ENCODE measurements around the gene PCDHGC3. TPM values are rescaled to one million over a fixed set of nuclear protein-coding genes. Genes with fewer than 3 reads are reported as not detected.

PCDHGC3 gene
- total and polyA plus RNA-seq, 8 donors, result 9.1 to 25.3 (median 18.9) TPM

DNA sequence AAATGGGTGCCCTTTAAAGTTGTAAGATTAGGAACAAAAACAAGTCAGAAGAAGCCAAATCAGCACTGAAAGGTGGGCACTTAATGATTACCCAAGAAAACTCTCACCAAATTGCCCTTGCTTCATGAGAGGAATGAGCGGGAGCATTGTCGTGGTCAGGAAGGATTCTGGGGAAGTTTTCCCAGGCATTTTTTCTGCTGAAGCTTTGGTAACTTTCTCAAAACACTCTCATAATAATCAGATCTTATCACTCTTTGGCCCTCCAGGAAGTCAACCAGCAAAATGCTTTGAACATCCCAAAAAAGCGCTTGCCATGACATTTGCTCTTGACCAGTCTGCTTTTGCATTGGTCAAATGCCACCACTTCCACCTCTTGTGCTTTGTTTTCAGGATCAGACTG, 10.4 kb upstream of the PCDHGC3 start:
- Histone ChIP-seq H3K4me3 (no peak overlapping the region), H3K9me3 (no peaks in the 10 kb centered on the region), H3K36me3 (no peaks in the 10 kb centered on the region), H3K27ac (no peak overlapping the region), H3K27me3 (no peaks in the 10 kb centered on the region), H3K4me1 (no peaks in the 10 kb centered on the region)
- FAIRE-seq, result no peak
- TF ChIP-seq, protein P1, sequence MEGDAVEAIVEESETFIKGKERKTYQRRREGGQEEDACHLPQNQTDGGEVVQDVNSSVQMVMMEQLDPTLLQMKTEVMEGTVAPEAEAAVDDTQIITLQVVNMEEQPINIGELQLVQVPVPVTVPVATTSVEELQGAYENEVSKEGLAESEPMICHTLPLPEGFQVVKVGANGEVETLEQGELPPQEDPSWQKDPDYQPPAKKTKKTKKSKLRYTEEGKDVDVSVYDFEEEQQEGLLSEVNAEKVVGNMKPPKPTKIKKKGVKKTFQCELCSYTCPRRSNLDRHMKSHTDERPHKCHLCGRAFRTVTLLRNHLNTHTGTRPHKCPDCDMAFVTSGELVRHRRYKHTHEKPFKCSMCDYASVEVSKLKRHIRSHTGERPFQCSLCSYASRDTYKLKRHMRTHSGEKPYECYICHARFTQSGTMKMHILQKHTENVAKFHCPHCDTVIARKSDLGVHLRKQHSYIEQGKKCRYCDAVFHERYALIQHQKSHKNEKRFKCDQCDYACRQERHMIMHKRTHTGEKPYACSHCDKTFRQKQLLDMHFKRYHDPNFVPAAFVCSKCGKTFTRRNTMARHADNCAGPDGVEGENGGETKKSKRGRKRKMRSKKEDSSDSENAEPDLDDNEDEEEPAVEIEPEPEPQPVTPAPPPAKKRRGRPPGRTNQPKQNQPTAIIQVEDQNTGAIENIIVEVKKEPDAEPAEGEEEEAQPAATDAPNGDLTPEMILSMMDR (IDR thresholded peaks at IDR 0.05), result no peak
- no peak for DNase-seq
- ATAC-seq, result no peak
- 99 to 100% methylated on average over 3 of the region's 3 CpGs for WGBS, 2 donors
- intact Hi-C loops (cut with DNase I), result no loop called here

DNA sequence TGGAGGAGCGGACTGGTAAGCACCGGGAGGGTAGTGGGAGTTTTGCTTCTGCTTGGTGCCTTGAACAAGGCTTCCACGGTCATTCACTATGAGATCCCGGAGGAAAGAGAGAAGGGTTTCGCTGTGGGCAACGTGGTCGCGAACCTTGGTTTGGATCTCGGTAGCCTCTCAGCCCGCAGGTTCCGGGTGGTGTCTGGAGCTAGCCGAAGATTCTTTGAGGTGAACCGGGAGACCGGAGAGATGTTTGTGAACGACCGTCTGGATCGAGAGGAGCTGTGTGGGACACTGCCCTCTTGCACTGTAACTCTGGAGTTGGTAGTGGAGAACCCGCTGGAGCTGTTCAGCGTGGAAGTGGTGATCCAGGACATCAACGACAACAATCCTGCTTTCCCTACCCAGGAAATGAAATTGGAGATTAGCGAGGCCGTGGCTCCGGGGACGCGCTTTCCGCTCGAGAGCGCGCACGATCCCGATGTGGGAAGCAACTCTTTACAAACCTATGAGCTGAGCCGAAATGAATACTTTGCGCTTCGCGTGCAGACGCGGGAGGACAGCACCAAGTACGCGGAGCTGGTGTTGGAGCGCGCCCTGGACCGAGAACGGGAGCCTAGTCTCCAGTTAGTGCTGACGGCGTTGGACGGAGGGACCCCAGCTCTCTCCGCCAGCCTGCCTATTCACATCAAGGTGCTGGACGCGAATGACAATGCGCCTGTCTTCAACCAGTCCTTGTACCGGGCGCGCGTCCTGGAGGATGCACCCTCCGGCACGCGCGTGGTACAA, 556 bp downstream of the PCDHGC3 start:
- Histone ChIP-seq H3K4me1 (peaks cover 0 to 21% (median 0%) of the 10 kb centered on the region in 3 donors), H3K9me3 (no peaks in the 10 kb centered on the region), H3K27me3 (no peaks in the 10 kb centered on the region), H3K36me3 (no peaks in the 10 kb centered on the region), H3K27ac (peak overlapping the region in 3 of 4 donors; percentile 69 to 85 (median 83)), H3K4me3 (peak overlapping the region; percentile 15 to 55 (median 45))
- intact Hi-C loops (cut with DNase I), result no loop called here
- FAIRE-seq (no peak), DNase-seq (peak; percentile 21 to 73 (median 42)), ATAC-seq (peak; percentile 49 to 71 (median 60))
- 3 to 4% methylated on average over 58 of the region's 58 CpGs for WGBS, 2 donors
- TF ChIP-seq, protein P1 (IDR thresholded peaks at IDR 0.05), result no peak

- ATAC-seq (no peak), FAIRE-seq (no peak), DNase-seq (no peak)
- Histone ChIP-seq H3K27ac (no peak overlapping the region), H3K27me3 (no peaks in the 10 kb centered on the region), H3K36me3 (no peaks in the 10 kb centered on the region), H3K4me1 (peaks cover 0 to 21% (median 0%) of the 10 kb centered on the region in 3 donors), H3K9me3 (no peaks in the 10 kb centered on the region), H3K4me3 (peak overlapping the region in 3 of 4 donors; percentile 15 to 55 (median 52))
- intact Hi-C loops (cut with DNase I), result no loop called here
- TF ChIP-seq, protein P1 (IDR thresholded peaks at IDR 0.05), result no peak
- WGBS, 2 donors, result 55 to 56% methylated on average over 24 of the region's 24 CpGs
Observed at GRCh38 chr5:141477044-141477575, 1.3 kb downstream of the PCDHGC3 start.

DNA sequence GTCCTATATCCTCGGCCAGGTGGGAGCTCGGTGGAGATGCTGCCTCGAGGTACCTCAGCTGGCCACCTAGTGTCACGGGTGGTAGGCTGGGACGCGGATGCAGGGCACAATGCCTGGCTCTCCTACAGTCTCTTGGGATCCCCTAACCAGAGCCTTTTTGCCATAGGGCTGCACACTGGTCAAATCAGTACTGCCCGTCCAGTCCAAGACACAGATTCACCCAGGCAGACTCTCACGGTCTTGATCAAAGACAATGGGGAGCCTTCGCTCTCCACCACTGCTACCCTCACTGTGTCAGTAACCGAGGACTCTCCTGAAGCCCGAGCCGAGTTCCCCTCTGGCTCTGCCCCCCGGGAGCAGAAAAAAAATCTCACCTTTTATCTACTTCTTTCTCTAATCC, 2.0 kb downstream of the PCDHGC3 start:
- Histone ChIP-seq H3K9me3 (no peaks in the 10 kb centered on the region), H3K4me1 (peaks cover 0 to 21% (median 0%) of the 10 kb centered on the region in 3 donors), H3K4me3 (peak overlapping the region in 2 of 4 donors; percentile 26 to 30), H3K27me3 (no peaks in the 10 kb centered on the region), H3K36me3 (no peaks in the 10 kb centered on the region), H3K27ac (no peak overlapping the region)
- no peak for ATAC-seq
- no peak for FAIRE-seq
- intact Hi-C loops (cut with DNase I), result no loop called here
- no peak for DNase-seq
- TF ChIP-seq, protein P1 (IDR thresholded peaks at IDR 0.05), result no peak
- 58 to 60% methylated on average over 13 of the region's 13 CpGs for WGBS, 2 donors

Measured in pancreas (tissue), 10 donors.